KMS-11 (cell line): ENCODE measurements around the gene VSTM4.

Source experiments
- H2AFZ ChIP-seq: fragments of 200-600 bp; sonication (generic); 2 replicates; pipeline ENCODE4 v1.6.1; 2016; ENCODE audit warnings: antibody characterized with exemption, mixed run types, low read depth
- H3K27ac ChIP-seq: fragments of 200-600 bp; sonication (generic); 2 replicates; pipeline ENCODE4 v1.6.1; 2016; ENCODE audit warnings: mild to moderate bottlenecking, mixed run types
- H3K27me3 ChIP-seq: fragments of 200-600 bp; sonication (generic); 2 replicates; pipeline ENCODE4 v1.6.1; 2017; ENCODE audit warnings: mild to moderate bottlenecking, low read depth, mixed run types, moderate library complexity; ENCODE audit not compliant: insufficient read depth
- H3K36me3 ChIP-seq: fragments of 200-600 bp; sonication (generic); 2 replicates; pipeline ENCODE4 v1.6.1; 2017; ENCODE audit warnings: mild to moderate bottlenecking, mixed run types; ENCODE audit not compliant: insufficient read depth
- H3K4me1 ChIP-seq: fragments of 200-600 bp; sonication (generic); 2 replicates; pipeline ENCODE4 v1.6.1; 2016; ENCODE audit warnings: mild to moderate bottlenecking, low read depth, mixed run types; ENCODE audit not compliant: poor library complexity, severe bottlenecking
- H3K4me2 ChIP-seq: fragments of 200-600 bp; sonication (generic); 2 replicates; pipeline ENCODE4 v1.7.0; 2016; ENCODE audit warnings: mild to moderate bottlenecking, mixed run types
- H3K4me3 ChIP-seq: fragments of 200-600 bp; sonication (generic); IDR thresholded peaks from 2 replicates; pipeline ENCODE4 v1.6.1; 2017; ENCODE audit warnings: low read depth, low read length, mixed read lengths; ENCODE audit not compliant: insufficient read depth
- H3K79me2 ChIP-seq: fragments of 200-600 bp; sonication (generic); 2 replicates; pipeline ENCODE4 v1.6.1; 2016; ENCODE audit warnings: low read depth, mixed run types; ENCODE audit not compliant: insufficient read depth
- H3K9ac ChIP-seq: fragments of 200-600 bp; sonication (generic); 2 replicates; pipeline ENCODE4 v1.6.1; 2016; ENCODE audit warnings: mild to moderate bottlenecking, mixed run types
- H4K20me1 ChIP-seq: fragments of 200-600 bp; sonication (generic); 2 replicates; pipeline ENCODE4 v1.6.1; 2016; ENCODE audit warnings: mild to moderate bottlenecking, mixed run types; ENCODE audit not compliant: insufficient read depth
- CTCF ChIP-seq: fragments of 200-600 bp; sonication (generic); conservative IDR thresholded peaks from 2 replicates; pipeline ENCODE4 v1.6.1; 2017; ENCODE audit warnings: low read depth, mild to moderate bottlenecking, antibody characterized with exemption, low read length, moderate library complexity, mixed read lengths

VSTM4 gene

GRCh38 chr10:49081547-49082275 is 33.6 kb downstream of the VSTM4 start:
- no peak overlapping the region for H3K4me2 ChIP-seq
- no peaks in the 10 kb centered on the region for H3K27me3 ChIP-seq
- no peak overlapping the region for H3K9ac ChIP-seq
- no peaks in the 10 kb centered on the region for H3K36me3 ChIP-seq
- H3K4me1 ChIP-seq = peaks cover 50% of the 10 kb centered on the region
- H3K27ac ChIP-seq = no peak overlapping the region
- no peaks in the 10 kb centered on the region for H4K20me1 ChIP-seq
- TF ChIP-seq CTCF = no peak
- H3K4me3 ChIP-seq = no peak overlapping the region
- H2AFZ ChIP-seq = no peak overlapping the region
- no peaks in the 10 kb centered on the region for H3K79me2 ChIP-seq

- Histone ChIP-seq H3K27ac (peak overlapping the region; percentile 20; the same call in 1 of the 2 replicates), H3K4me2 (peak overlapping the region; percentile 24; the same call in 1 of the 2 replicates), H3K36me3 (no peaks in the 10 kb centered on the region), H3K79me2 (no peaks in the 10 kb centered on the region), H3K27me3 (no peaks in the 10 kb centered on the region), H4K20me1 (no peaks in the 10 kb centered on the region), H3K4me1 (peaks cover 57% of the 10 kb centered on the region), H3K4me3 (no peak overlapping the region), H2AFZ (no peak overlapping the region), H3K9ac (no peak overlapping the region)
- TF ChIP-seq CTCF = no peak
Measured at GRCh38 chr10:49080965-49081364, 34.4 kb downstream of the VSTM4 start.

GRCh38 chr10:49080071-49080470 is 35.3 kb downstream of the VSTM4 start:
- H3K4me2 ChIP-seq = peak overlapping the region; percentile 24
- no peaks in the 10 kb centered on the region for H4K20me1 ChIP-seq
- no peak for TF ChIP-seq CTCF
- no peaks in the 10 kb centered on the region for H3K27me3 ChIP-seq
- no peaks in the 10 kb centered on the region for H3K79me2 ChIP-seq
- H2AFZ ChIP-seq = no peak overlapping the region
- H3K9ac ChIP-seq = no peak overlapping the region
- H3K27ac ChIP-seq = peak overlapping the region; percentile 20; the same call in 1 of the 2 replicates
- no peak overlapping the region for H3K4me3 ChIP-seq
- H3K4me1 ChIP-seq = peaks cover 58% of the 10 kb centered on the region
- no peaks in the 10 kb centered on the region for H3K36me3 ChIP-seq

GRCh38 chr10:49079499-49079898 is 35.8 kb downstream of the VSTM4 start:
- Histone ChIP-seq H3K4me2 (peak overlapping the region; percentile 24), H3K4me3 (no peak overlapping the region), H3K27ac (peak overlapping the region; percentile 20; the same call in 1 of the 2 replicates), H4K20me1 (no peaks in the 10 kb centered on the region), H3K36me3 (no peaks in the 10 kb centered on the region), H3K9ac (no peak overlapping the region), H3K79me2 (no peaks in the 10 kb centered on the region), H3K27me3 (no peaks in the 10 kb centered on the region), H2AFZ (no peak overlapping the region), H3K4me1 (peaks cover 58% of the 10 kb centered on the region)
- no peak for TF ChIP-seq CTCF
